ENCODE results near the gene HMOX1.
"Not testable (repeated sequence)": the region's sequence is repeated elsewhere in the genome, so short reads cannot be mapped to it uniquely, and the experiment has no call there.

HMOX1 gene

GRCh38 chr22:35394011-35394312 lies 13.1 kb downstream of the HMOX1 start:
- Histone ChIP-seq H3K4me3 (ENCODE audit: low read length, poor library complexity, severe bottlenecking) (no peak overlapping the region), H3F3A (ENCODE audit: low read depth) (no peaks in the 10 kb centered on the region), H3K9ac (ENCODE audit: low read depth, low read length, poor library complexity, severe bottlenecking) (no peak overlapping the region), H3K36me3 (ENCODE audit: insufficient read depth, low read length) (no peaks in the 10 kb centered on the region), H4K20me1 (ENCODE audit: insufficient read depth, low read length, poor library complexity, severe bottlenecking) (no peaks in the 10 kb centered on the region), H3K27me3 (ENCODE audit: insufficient read depth, low read length, poor library complexity, severe bottlenecking) (no peaks in the 10 kb centered on the region), H3K4me1 (ENCODE audit: insufficient read depth, low read length, poor library complexity, severe bottlenecking) (peaks cover 4% of the 10 kb centered on the region), H3K9me3 (ENCODE audit: insufficient read depth, low read depth, low read length) (no peaks in the 10 kb centered on the region), H2AFZ (ENCODE audit: low read length) (no peak overlapping the region), H3K4me2 (ENCODE audit: low read depth, low read length, poor library complexity, severe bottlenecking) (no peak overlapping the region), H3K9me2 (replicated peaks; ENCODE audit: low read depth, low read length) (no peaks in the 10 kb centered on the region), H3K79me2 (ENCODE audit: insufficient read depth, low read length) (peaks cover 4% of the 10 kb centered on the region; the same call in 1 of the 2 replicates)
- TF ChIP-seq CTCF (conservative IDR thresholded peaks at IDR 0.05; ENCODE audit: low read length) = no peak
- TF ChIP-seq EZH2phosphoT487 (IDR thresholded peaks at IDR 0.05; ENCODE audit: borderline replicate concordance) = no peak

DNA sequence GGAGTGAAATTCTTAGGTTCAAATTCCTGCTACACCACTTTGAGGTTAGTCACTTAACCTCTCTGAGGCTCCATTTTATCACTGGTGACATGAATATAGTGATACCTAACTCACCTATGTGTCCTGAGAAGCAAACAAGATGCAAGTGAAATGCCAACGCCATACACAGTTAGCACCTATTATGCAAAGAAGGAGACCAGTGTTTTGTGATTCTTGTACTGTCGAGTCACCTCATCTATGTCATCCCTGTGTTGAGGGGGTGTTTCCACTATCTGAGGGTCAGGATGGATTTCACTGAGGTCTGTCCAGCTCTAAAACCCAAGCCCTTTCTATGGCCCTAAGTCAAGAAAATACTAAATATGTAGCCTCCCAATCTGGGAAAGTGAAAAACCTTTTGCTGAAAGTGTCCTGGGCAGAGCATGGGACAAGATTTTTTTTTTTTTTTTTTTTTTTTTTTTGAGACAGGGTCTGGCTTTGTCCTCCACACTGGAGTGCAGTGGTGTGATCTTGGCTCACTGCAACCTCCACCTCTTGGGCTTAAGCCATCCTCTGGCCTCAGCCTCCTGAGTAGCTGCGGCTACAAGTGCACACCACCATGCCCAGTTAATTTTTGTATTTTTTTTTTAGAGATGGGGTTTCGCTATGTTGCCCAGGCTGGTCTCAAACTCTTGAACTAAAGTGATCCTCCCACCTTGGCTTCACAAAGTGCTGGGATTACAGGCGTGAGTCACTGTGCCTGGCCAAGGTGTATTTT lies 14.1 kb downstream of the HMOX1 start:
- peaks cover 12% of the 10 kb centered on the region for H3K79me2 ChIP-seq (ENCODE audit: insufficient read depth, low read length)
- no peak for TF ChIP-seq CTCF (conservative IDR thresholded peaks at IDR 0.05; ENCODE audit: low read length)
- TF ChIP-seq EZH2phosphoT487 (IDR thresholded peaks at IDR 0.05; ENCODE audit: borderline replicate concordance) = no peak
- H3F3A ChIP-seq (ENCODE audit: low read depth) = no peaks in the 10 kb centered on the region
- no peaks in the 10 kb centered on the region for H3K27me3 ChIP-seq (ENCODE audit: insufficient read depth, low read length, poor library complexity, severe bottlenecking)
- no peak overlapping the region for H3K4me2 ChIP-seq (ENCODE audit: low read depth, low read length, poor library complexity, severe bottlenecking)
- H3K36me3 ChIP-seq (ENCODE audit: insufficient read depth, low read length) = no peaks in the 10 kb centered on the region
- no peak overlapping the region for H3K4me3 ChIP-seq (ENCODE audit: low read length, poor library complexity, severe bottlenecking)
- H3K9me2 ChIP-seq (replicated peaks; ENCODE audit: low read depth, low read length) = no peaks in the 10 kb centered on the region
- H3K9ac ChIP-seq (ENCODE audit: low read depth, low read length, poor library complexity, severe bottlenecking) = no peak overlapping the region
- no peak overlapping the region for H2AFZ ChIP-seq (ENCODE audit: low read length)
- H4K20me1 ChIP-seq (ENCODE audit: insufficient read depth, low read length, poor library complexity, severe bottlenecking) = no peaks in the 10 kb centered on the region
- peaks cover 8% of the 10 kb centered on the region for H3K4me1 ChIP-seq (ENCODE audit: insufficient read depth, low read length, poor library complexity, severe bottlenecking)
- H3K9me3 ChIP-seq (ENCODE audit: insufficient read depth, low read depth, low read length) = no peaks in the 10 kb centered on the region

DNA sequence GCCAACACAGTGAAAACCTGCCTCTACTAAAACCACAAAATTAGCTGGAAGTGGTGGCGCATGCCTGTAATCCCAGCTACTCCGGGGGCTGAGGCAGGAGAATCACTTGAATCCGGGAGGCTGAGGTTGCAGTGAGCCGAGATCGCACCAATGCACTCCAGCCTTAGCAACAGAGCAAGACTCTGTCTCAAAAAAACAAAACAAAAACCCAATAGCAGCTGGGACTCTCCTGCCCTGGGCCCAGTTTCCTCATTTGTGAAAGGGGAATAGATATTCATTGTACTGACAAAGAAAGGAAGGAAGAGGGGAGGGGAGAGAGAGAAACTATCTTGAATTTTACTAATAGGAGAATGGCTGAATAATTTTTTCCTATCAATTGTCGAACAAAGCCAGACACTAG lies 15.7 kb downstream of the HMOX1 start:
- H4K20me1 ChIP-seq (ENCODE audit: insufficient read depth, low read length, poor library complexity, severe bottlenecking); H2AFZ ChIP-seq (ENCODE audit: low read length); H3K9ac ChIP-seq (ENCODE audit: low read depth, low read length, poor library complexity, severe bottlenecking); H3F3A ChIP-seq (ENCODE audit: low read depth); H3K4me3 ChIP-seq (ENCODE audit: low read length, poor library complexity, severe bottlenecking); H3K36me3 ChIP-seq (ENCODE audit: insufficient read depth, low read length); H3K4me2 ChIP-seq (ENCODE audit: low read depth, low read length, poor library complexity, severe bottlenecking); H3K9me2 ChIP-seq (replicated peaks; ENCODE audit: low read depth, low read length); H3K27me3 ChIP-seq (ENCODE audit: insufficient read depth, low read length, poor library complexity, severe bottlenecking); H3K9me3 ChIP-seq (ENCODE audit: insufficient read depth, low read depth, low read length): not testable (repeated sequence)
- H3K79me2 ChIP-seq (ENCODE audit: insufficient read depth, low read length) = peaks cover 28% of the 10 kb centered on the region
- H3K4me1 ChIP-seq (ENCODE audit: insufficient read depth, low read length, poor library complexity, severe bottlenecking) = peaks cover 16% of the 10 kb centered on the region

Data from Loucy (cell line).